ENCODE measurements around the gene FYB1.

GRCh38 chr5:39092581-39093351 lies 126.6 kb downstream of the FYB1 start:
- TF ChIP-seq, protein P1, sequence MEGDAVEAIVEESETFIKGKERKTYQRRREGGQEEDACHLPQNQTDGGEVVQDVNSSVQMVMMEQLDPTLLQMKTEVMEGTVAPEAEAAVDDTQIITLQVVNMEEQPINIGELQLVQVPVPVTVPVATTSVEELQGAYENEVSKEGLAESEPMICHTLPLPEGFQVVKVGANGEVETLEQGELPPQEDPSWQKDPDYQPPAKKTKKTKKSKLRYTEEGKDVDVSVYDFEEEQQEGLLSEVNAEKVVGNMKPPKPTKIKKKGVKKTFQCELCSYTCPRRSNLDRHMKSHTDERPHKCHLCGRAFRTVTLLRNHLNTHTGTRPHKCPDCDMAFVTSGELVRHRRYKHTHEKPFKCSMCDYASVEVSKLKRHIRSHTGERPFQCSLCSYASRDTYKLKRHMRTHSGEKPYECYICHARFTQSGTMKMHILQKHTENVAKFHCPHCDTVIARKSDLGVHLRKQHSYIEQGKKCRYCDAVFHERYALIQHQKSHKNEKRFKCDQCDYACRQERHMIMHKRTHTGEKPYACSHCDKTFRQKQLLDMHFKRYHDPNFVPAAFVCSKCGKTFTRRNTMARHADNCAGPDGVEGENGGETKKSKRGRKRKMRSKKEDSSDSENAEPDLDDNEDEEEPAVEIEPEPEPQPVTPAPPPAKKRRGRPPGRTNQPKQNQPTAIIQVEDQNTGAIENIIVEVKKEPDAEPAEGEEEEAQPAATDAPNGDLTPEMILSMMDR (IDR thresholded peaks at IDR 0.05): no peak
- TF ChIP-seq POLR2A (IDR thresholded peaks at IDR 0.05): no peak

Measured in lower leg skin (tissue), 3 donors.